ENCODE results near the gene FGG. TPM values are rescaled to one million over a fixed set of nuclear protein-coding genes. Genes with fewer than 3 reads are reported as not detected.
A peak's percentile ranks its signal among the peaks of the same experiment; 100 is the strongest.

Gene FGG
- not detected for total RNA-seq
- 0 reads per million in 2 donors for total RNA-seq

GRCh38 chr4:154612472-154613414 lies at the start of gene FGG:
Gene FGG, minus strand, starts transcription at chr4:154612656. Its CDS starts 47 bp downstream, at chr4:154612609.
- Mint-ChIP-seq H3K36me3 (ENCODE audit: low read depth) (no peaks in the 10 kb centered on the region), H3K4me1 (peaks cover 5% of the 10 kb centered on the region), H3K27ac (no peak within 1 kb of the TSS), H3K27me3 (peaks cover 44% of the 10 kb centered on the region), H3K4me3 (no peak within 1 kb of the TSS)
- DNase-seq = no peak
- no peak for ATAC-seq
- H3K9me3 ChIP-seq (ENCODE audit: control insufficient read depth, low read length, poor library complexity, severe bottlenecking) = no peaks in the 10 kb centered on the region

DNA sequence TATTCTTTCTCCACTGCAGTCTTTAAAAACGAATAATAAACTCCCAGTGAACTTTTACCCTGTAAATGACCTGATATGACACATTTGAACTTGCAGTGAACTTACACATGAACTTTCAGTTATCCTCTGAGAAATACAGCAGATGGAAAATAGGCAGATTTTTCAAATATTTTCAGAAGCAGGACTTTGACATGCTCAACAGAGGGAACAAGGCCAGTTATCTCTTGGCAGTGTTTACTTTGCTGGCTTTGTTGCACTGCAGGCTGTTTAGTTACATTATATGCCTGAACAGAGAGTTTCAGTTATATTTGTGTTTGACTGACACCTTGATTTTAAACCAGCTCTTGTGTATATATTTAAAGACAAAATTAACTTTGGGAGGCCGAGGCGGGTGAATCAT lies 47.6 kb upstream of the FGG start:
- peaks cover 20% of the 10 kb centered on the region for H3K27me3 Mint-ChIP-seq
- H3K4me1 Mint-ChIP-seq = no peaks in the 10 kb centered on the region
- no peak overlapping the region for H3K4me3 Mint-ChIP-seq
- no peaks in the 10 kb centered on the region for H3K36me3 Mint-ChIP-seq (ENCODE audit: low read depth)
- ATAC-seq = no peak
- H3K9me3 ChIP-seq (ENCODE audit: control insufficient read depth, low read length, poor library complexity, severe bottlenecking) = no peaks in the 10 kb centered on the region
- no peak for DNase-seq
- no peak overlapping the region for H3K27ac Mint-ChIP-seq

GRCh38 chr4:154658680-154659405 lies 46.4 kb upstream of the FGG start:
- DNase-seq (no peak), ATAC-seq (no peak)
- H3K9me3 ChIP-seq (ENCODE audit: control insufficient read depth, low read length, poor library complexity, severe bottlenecking) = no peaks in the 10 kb centered on the region
- Mint-ChIP-seq H3K4me1 (no peaks in the 10 kb centered on the region), H3K27me3 (peaks cover 21% of the 10 kb centered on the region), H3K36me3 (ENCODE audit: low read depth) (no peaks in the 10 kb centered on the region), H3K27ac (no peak overlapping the region), H3K4me3 (no peak overlapping the region)

DNA sequence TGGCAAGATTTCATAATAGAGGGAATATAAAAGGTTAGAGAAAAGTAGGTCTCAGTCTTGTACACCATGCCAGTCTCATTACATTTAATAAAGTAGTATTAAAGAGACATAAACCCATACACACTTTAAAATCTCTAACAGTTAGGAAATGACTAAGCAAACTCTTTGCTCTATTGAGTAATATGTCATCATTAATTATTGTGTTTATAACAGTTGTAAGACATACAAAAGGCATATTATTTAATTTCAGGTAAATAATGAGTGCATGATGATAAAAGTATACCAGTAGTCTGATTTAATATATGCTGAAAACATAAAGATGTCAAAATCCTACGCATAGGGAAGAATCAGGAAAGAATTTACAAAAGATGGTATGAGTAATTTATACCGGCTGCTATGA lies 31.0 kb upstream of the FGG start:
- no peak overlapping the region for H3K4me3 Mint-ChIP-seq
- H3K9me3 ChIP-seq (ENCODE audit: control insufficient read depth, low read length, poor library complexity, severe bottlenecking) = no peaks in the 10 kb centered on the region
- no peak overlapping the region for H3K27ac Mint-ChIP-seq
- H3K36me3 Mint-ChIP-seq (ENCODE audit: low read depth) = no peaks in the 10 kb centered on the region
- DNase-seq = no peak
- peaks cover 4% of the 10 kb centered on the region for H3K4me1 Mint-ChIP-seq
- no peak for ATAC-seq
- H3K27me3 Mint-ChIP-seq = peaks cover 51% of the 10 kb centered on the region

GRCh38 chr4:154642373-154643009 lies 30.0 kb upstream of the FGG start:
- Mint-ChIP-seq H3K4me1 (peaks cover 7% of the 10 kb centered on the region), H3K27ac (no peak overlapping the region), H3K27me3 (peaks cover 50% of the 10 kb centered on the region), H3K36me3 (ENCODE audit: low read depth) (no peaks in the 10 kb centered on the region), H3K4me3 (no peak overlapping the region)
- no peaks in the 10 kb centered on the region for H3K9me3 ChIP-seq (ENCODE audit: control insufficient read depth, low read length, poor library complexity, severe bottlenecking)
- ATAC-seq (no peak), DNase-seq (no peak)

DNA sequence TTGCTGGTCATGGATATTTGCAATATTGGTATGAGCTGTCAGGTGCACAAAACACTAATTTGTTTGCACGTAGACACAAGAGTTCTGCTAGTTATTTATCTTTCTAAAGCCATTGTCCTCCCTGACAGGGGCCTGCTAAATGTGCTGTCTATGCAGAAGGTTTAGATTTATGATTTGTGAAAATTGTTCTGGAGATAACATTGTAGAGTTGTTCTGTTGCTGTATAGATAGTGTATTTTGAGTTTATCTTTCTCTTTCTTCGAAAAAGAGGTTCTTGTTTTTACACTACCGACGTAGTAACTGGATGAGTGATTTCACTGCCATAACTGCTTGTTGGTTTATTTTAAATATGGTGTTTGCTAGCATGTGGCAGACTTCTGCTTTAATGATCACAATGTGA lies 28.5 kb upstream of the FGG start:
- Mint-ChIP-seq H3K36me3 (ENCODE audit: low read depth) (no peaks in the 10 kb centered on the region), H3K27ac (no peak overlapping the region), H3K27me3 (peaks cover 41% of the 10 kb centered on the region), H3K4me1 (peaks cover 8% of the 10 kb centered on the region), H3K4me3 (no peak overlapping the region)
- DNase-seq = no peak
- no peaks in the 10 kb centered on the region for H3K9me3 ChIP-seq (ENCODE audit: control insufficient read depth, low read length, poor library complexity, severe bottlenecking)
- no peak for ATAC-seq

DNA sequence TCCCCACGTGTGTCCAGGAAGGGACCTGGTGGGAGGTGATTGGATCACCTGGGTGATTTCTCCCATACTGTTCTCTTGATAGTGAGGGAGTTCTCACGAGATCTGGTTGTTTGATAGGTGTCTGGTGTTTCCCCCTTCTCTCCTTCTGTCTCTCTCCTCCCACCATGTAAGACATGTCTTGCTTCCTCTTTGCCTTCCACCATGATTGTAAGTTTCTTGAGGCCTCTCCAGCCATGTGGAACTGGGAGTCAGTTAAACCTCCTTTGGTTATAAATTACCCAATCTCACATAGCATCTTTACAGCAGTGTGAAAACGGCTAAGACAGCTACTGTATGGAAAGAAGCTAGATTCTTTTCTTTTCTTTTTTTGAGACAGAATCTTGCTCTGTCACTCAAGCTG lies 21.6 kb upstream of the FGG start:
- Mint-ChIP-seq H3K4me1 (peaks cover 6% of the 10 kb centered on the region), H3K4me3 (no peak overlapping the region), H3K27ac (no peak overlapping the region), H3K27me3 (peaks cover 34% of the 10 kb centered on the region), H3K36me3 (ENCODE audit: low read depth) (no peaks in the 10 kb centered on the region)
- DNase-seq = no peak
- ATAC-seq = no peak
- no peaks in the 10 kb centered on the region for H3K9me3 ChIP-seq (ENCODE audit: control insufficient read depth, low read length, poor library complexity, severe bottlenecking)

GRCh38 chr4:154631828-154632227 lies 19.4 kb upstream of the FGG start:
- H3K36me3 Mint-ChIP-seq (ENCODE audit: low read depth) = no peaks in the 10 kb centered on the region
- ATAC-seq (no peak), DNase-seq (no peak)
- no peak overlapping the region for H3K27ac Mint-ChIP-seq
- no peaks in the 10 kb centered on the region for H3K4me1 Mint-ChIP-seq
- no peaks in the 10 kb centered on the region for H3K9me3 ChIP-seq (ENCODE audit: control insufficient read depth, low read length, poor library complexity, severe bottlenecking)
- H3K27me3 Mint-ChIP-seq = peaks cover 19% of the 10 kb centered on the region
- no peak overlapping the region for H3K4me3 Mint-ChIP-seq

DNA sequence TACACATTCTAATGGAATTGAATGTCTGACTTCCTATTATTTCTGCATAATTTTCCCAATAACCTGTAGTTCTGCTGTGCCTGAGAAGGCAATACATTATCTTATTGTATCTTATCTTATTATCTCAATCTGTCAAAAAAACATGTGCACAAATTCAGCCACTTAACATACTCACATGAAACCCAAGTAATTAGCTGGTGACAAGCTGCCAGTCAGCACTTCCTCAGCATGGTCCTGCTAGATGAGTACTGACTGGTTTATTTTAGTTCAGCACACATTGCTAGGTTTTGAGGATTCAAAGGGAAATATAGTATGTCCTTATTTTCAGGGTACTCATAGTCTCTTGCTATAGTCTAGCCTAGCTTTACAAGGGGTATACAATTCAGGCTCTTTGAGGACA lies 17.9 kb upstream of the FGG start:
- DNase-seq (no peak), ATAC-seq (no peak)
- H3K9me3 ChIP-seq (ENCODE audit: control insufficient read depth, low read length, poor library complexity, severe bottlenecking) = no peaks in the 10 kb centered on the region
- H3K4me1 Mint-ChIP-seq = no peaks in the 10 kb centered on the region
- H3K4me3 Mint-ChIP-seq = no peak overlapping the region
- H3K36me3 Mint-ChIP-seq (ENCODE audit: low read depth) = peaks cover 4% of the 10 kb centered on the region
- no peak overlapping the region for H3K27ac Mint-ChIP-seq
- peaks cover 32% of the 10 kb centered on the region for H3K27me3 Mint-ChIP-seq

DNA sequence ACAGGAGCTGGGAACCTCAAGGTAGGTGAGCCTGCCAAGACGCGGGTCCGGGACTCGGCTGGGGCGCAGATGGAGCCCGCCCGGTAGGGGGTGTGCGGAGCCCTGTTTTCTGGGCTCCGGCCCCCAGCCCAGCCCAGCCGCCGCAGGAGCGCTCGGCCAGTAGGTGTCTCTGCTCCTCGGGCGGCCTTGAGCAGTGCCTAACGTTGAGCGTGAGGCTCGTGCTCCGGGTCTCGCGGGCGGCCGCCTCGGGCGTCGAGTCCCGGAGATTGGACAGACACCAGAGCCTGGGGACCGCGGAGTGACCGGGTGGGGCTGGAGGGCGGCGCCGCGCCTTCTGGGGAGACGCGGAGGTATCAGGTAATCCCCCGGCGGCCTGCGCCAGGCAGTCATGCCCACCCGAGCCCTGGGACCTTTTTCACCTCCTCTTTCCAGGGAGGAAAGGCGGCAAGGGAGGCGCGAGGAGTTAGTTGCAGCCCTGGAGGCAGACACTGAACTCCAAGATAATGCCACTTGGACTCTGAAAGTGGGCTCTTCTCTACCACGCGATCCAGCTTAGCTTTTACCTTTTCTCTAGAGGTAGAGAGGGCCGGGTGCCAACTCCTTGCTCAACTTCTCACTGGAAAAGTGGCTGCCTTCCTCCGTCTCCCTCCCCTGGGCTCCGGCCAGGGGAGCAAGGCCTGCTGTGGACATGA lies 14.5 kb upstream of the FGG start:
- no peaks in the 10 kb centered on the region for H3K9me3 ChIP-seq (ENCODE audit: control insufficient read depth, low read length, poor library complexity, severe bottlenecking)
- Mint-ChIP-seq H3K27me3 (peaks cover 31% of the 10 kb centered on the region), H3K4me1 (no peaks in the 10 kb centered on the region), H3K36me3 (ENCODE audit: low read depth) (peaks cover 4% of the 10 kb centered on the region), H3K27ac (no peak overlapping the region), H3K4me3 (no peak overlapping the region)
- ATAC-seq = peak; percentile 84
- peak in 1 of 3 donors; percentile 15 for DNase-seq

- no peak for ATAC-seq
- Mint-ChIP-seq H3K27ac (no peak overlapping the region), H3K4me3 (peak overlapping the region; percentile 76), H3K27me3 (peaks cover 37% of the 10 kb centered on the region), H3K4me1 (peaks cover 3% of the 10 kb centered on the region), H3K36me3 (ENCODE audit: low read depth) (peaks cover 4% of the 10 kb centered on the region)
- no peak for DNase-seq
- H3K9me3 ChIP-seq (ENCODE audit: control insufficient read depth, low read length, poor library complexity, severe bottlenecking) = no peaks in the 10 kb centered on the region
Observed at GRCh38 chr4:154625971-154626370, 13.5 kb upstream of the FGG start.

DNA sequence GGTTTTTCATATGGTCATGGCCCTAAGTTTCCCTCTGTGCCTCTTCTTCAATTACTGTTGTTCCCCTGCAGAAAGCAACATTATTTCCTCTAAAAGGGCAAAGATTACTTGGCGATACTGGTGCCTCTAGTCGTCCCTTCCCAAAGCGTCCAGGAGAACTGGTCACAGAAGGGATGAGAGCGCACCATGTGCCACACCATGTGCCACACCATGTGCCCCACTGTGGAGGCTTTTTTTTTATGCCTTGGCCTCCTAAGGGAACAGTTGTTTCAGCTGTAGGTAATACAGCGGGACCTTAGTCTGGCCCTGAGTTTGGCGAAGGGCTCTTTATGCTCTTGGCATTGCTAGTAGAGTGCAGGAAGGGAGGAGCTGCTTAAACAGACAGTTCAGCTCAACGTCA lies 11.5 kb upstream of the FGG start:
- H3K9me3 ChIP-seq (ENCODE audit: control insufficient read depth, low read length, poor library complexity, severe bottlenecking) = no peaks in the 10 kb centered on the region
- no peak for DNase-seq
- H3K27me3 Mint-ChIP-seq = peaks cover 37% of the 10 kb centered on the region
- H3K36me3 Mint-ChIP-seq (ENCODE audit: low read depth) = peaks cover 4% of the 10 kb centered on the region
- no peak overlapping the region for H3K27ac Mint-ChIP-seq
- H3K4me3 Mint-ChIP-seq = no peak overlapping the region
- ATAC-seq = no peak
- H3K4me1 Mint-ChIP-seq = peaks cover 3% of the 10 kb centered on the region

- H3K27ac Mint-ChIP-seq = no peak overlapping the region
- H3K4me3 Mint-ChIP-seq = no peak overlapping the region
- H3K4me1 Mint-ChIP-seq = peaks cover 3% of the 10 kb centered on the region
- DNase-seq = no peak
- peaks cover 4% of the 10 kb centered on the region for H3K36me3 Mint-ChIP-seq (ENCODE audit: low read depth)
- H3K27me3 Mint-ChIP-seq = peaks cover 37% of the 10 kb centered on the region
- H3K9me3 ChIP-seq (ENCODE audit: control insufficient read depth, low read length, poor library complexity, severe bottlenecking) = no peaks in the 10 kb centered on the region
- no peak for ATAC-seq
Observed at GRCh38 chr4:154623436-154623835, 11.0 kb upstream of the FGG start.
